HEK293 (cell line): ENCODE data around the gene APOBEC3B.

Source experiments
- CTCF ChIA-PET: fragments of 350-600 bp; formaldehyde crosslinking; extraction: SDS; loops from one replicate; lab custom pipeline; 2021; ENCODE audit warnings: antibody characterized with exemption; lab: Yijun Ruan, JAX
- POLR2A ChIA-PET: fragments of 300-600 bp; formaldehyde crosslinking; extraction: SDS; loops from one replicate; lab custom pipeline; 2020; ENCODE audit warnings: antibody characterized with exemption, inconsistent platforms; lab: Yijun Ruan, JAX
- H3K27ac ChIP-seq: fragments of 200-500 bp; sonication (Bioruptor generic); 2 replicates; pipeline ENCODE4 v1.5.1; 2014; ENCODE audit warnings: low read depth, low read length, control low read depth, inconsistent platforms; ENCODE audit errors: extremely low read depth
- H3K36me3 ChIP-seq, 2 experiments: fragments of 200-500 bp in 1 of 2; sonication (Bioruptor generic) in 1 of 2; 1 replicate in 1 of 2; 2 replicates in 1 of 2; pipeline ENCODE4 v1.5.1; 2014 to 2017; ENCODE audit warnings: inconsistent platforms in 2 of 2, low read length in 2 of 2; ENCODE audit not compliant: control insufficient read depth in 2 of 2, insufficient read depth in 1 of 2
- H3K4me1 ChIP-seq: fragments of 200-500 bp; sonication (Bioruptor generic); 2 replicates; pipeline ENCODE4 v1.5.1; 2014; ENCODE audit warnings: mild to moderate bottlenecking, low read length, inconsistent platforms; ENCODE audit not compliant: control insufficient read depth, insufficient read depth
- H3K4me3 ChIP-seq: 2 replicates; pipeline ENCODE4 v1.5.1; 2011; ENCODE audit warnings: low read depth, mild to moderate bottlenecking, control low read depth, low read length, moderate library complexity
- H3K9me3 ChIP-seq: fragments of 200-500 bp; sonication (Bioruptor generic); 2 replicates; pipeline ENCODE4 v1.5.1; 2014; ENCODE audit warnings: low read depth, low read length, inconsistent platforms; ENCODE audit not compliant: control insufficient read depth, insufficient read depth
- EGR2 ChIP-seq: fragments of 450-650 bp; formaldehyde crosslinking; IDR thresholded peaks from 2 replicates; pipeline ENCODE4 v1.5.1; 2016; ENCODE audit warnings: low read depth, missing biosample characterization, missing genetic modification characterization
- GFI1B ChIP-seq: fragments of 450-650 bp; formaldehyde crosslinking; IDR thresholded peaks from 2 replicates; pipeline ENCODE4 v1.5.1; 2016; ENCODE audit warnings: missing biosample characterization, missing genetic modification characterization
- GLIS1 ChIP-seq: fragments of 450-650 bp; formaldehyde crosslinking; IDR thresholded peaks from 2 replicates; pipeline ENCODE4 v1.5.1; 2016; ENCODE audit warnings: missing biosample characterization, missing genetic modification characterization
- IKZF3 ChIP-seq: fragments of 450-650 bp; IDR thresholded peaks from 2 replicates; pipeline ENCODE4 v1.5.0; 2018; ENCODE audit warnings: missing biosample characterization, mild to moderate bottlenecking, missing genetic modification characterization, moderate library complexity
- KLF7 ChIP-seq: fragments of 450-650 bp; formaldehyde crosslinking; IDR thresholded peaks from 2 replicates; pipeline ENCODE4 v1.5.1; 2016; ENCODE audit warnings: missing biosample characterization, missing genetic modification characterization, borderline replicate concordance
- PBX3 ChIP-seq: sonication (generic); formaldehyde crosslinking; IDR thresholded peaks from 2 replicates; pipeline ENCODE4 v1.8.1; 2022; ENCODE audit warnings: mild to moderate bottlenecking, moderate library complexity, missing genetic modification reagents
- RBAK ChIP-seq: fragments of 450-650 bp; formaldehyde crosslinking; IDR thresholded peaks from 2 replicates; pipeline ENCODE4 v1.5.1; 2016; ENCODE audit warnings: missing biosample characterization, missing genetic modification characterization
- SP3 ChIP-seq: fragments of 450-650 bp; formaldehyde crosslinking; IDR thresholded peaks from 2 replicates; pipeline ENCODE4 v1.5.1; 2016; ENCODE audit warnings: missing biosample characterization, missing genetic modification characterization
- SP7 ChIP-seq: fragments of 450-650 bp; formaldehyde crosslinking; IDR thresholded peaks from 2 replicates; pipeline ENCODE4 v1.5.1; 2016; ENCODE audit warnings: missing biosample characterization, missing genetic modification characterization
- WT1 ChIP-seq: fragments of 450-650 bp; formaldehyde crosslinking; IDR thresholded peaks from 2 replicates; pipeline ENCODE4 v1.5.1; 2016; ENCODE audit warnings: missing biosample characterization, missing genetic modification characterization
- ZBTB17 ChIP-seq: fragments of 450-650 bp; formaldehyde crosslinking; IDR thresholded peaks from 2 replicates; pipeline ENCODE4 v1.5.1; 2016; ENCODE audit warnings: missing biosample characterization, missing genetic modification characterization
- ZBTB44 ChIP-seq: fragments of 450-650 bp; IDR thresholded peaks from 2 replicates; pipeline ENCODE4 v1.5.1; 2018; ENCODE audit warnings: missing biosample characterization, mild to moderate bottlenecking, missing genetic modification characterization
- ZBTB7A ChIP-seq: fragments of 450-650 bp; formaldehyde crosslinking; IDR thresholded peaks from 2 replicates; pipeline ENCODE4 v1.5.1; 2016; ENCODE audit warnings: low read depth, missing biosample characterization, missing genetic modification characterization
- ZNF138 ChIP-seq: fragments of 450-650 bp; formaldehyde crosslinking; IDR thresholded peaks from 2 replicates; pipeline ENCODE4 v1.5.1; 2016; ENCODE audit warnings: missing biosample characterization, missing genetic modification characterization, borderline replicate concordance
- ZNF140 ChIP-seq: fragments of 450-650 bp; formaldehyde crosslinking; IDR thresholded peaks from 2 replicates; pipeline ENCODE4 v1.5.1; 2016; ENCODE audit warnings: missing biosample characterization, missing genetic modification characterization
- ZNF155 ChIP-seq: fragments of 450-650 bp; formaldehyde crosslinking; IDR thresholded peaks from 2 replicates; pipeline ENCODE4 v1.5.1; 2016; ENCODE audit warnings: missing biosample characterization, missing genetic modification characterization
- ZNF2 ChIP-seq: fragments of 450-650 bp; formaldehyde crosslinking; IDR thresholded peaks from 2 replicates; pipeline ENCODE4 v1.5.1; 2016; ENCODE audit warnings: missing biosample characterization, missing genetic modification characterization
- ZNF202 ChIP-seq: fragments of 450-650 bp; formaldehyde crosslinking; IDR thresholded peaks from 2 replicates; pipeline ENCODE4 v1.5.1; 2016; ENCODE audit warnings: missing biosample characterization, missing genetic modification characterization, borderline replicate concordance
- ZNF211 ChIP-seq: fragments of 450-650 bp; formaldehyde crosslinking; IDR thresholded peaks from 2 replicates; pipeline ENCODE4 v1.5.1; 2016; ENCODE audit warnings: low read depth, missing biosample characterization, missing genetic modification characterization
- ZNF341 ChIP-seq: fragments of 450-650 bp; formaldehyde crosslinking; IDR thresholded peaks from 2 replicates; pipeline ENCODE4; 2016; ENCODE audit warnings: low read depth, missing biosample characterization, missing genetic modification characterization
- ZNF510 ChIP-seq: fragments of 450-650 bp; formaldehyde crosslinking; IDR thresholded peaks from 2 replicates; pipeline ENCODE4 v1.5.1; 2018; ENCODE audit warnings: mild to moderate bottlenecking, missing genetic modification characterization, missing biosample characterization; ENCODE audit not compliant: insufficient replicate concordance
- ZNF558 ChIP-seq: fragments of 450-650 bp; formaldehyde crosslinking; IDR thresholded peaks from 2 replicates; pipeline ENCODE4 v1.5.1; 2016; ENCODE audit warnings: missing biosample characterization, missing genetic modification characterization
- ZNF596 ChIP-seq: fragments of 450-650 bp; IDR thresholded peaks from 2 replicates; pipeline ENCODE4 v1.5.0; 2018; ENCODE audit warnings: missing biosample characterization, mild to moderate bottlenecking, missing genetic modification characterization, moderate library complexity
- ZNF624 ChIP-seq: fragments of 450-650 bp; formaldehyde crosslinking; IDR thresholded peaks from 2 replicates; pipeline ENCODE4 v1.5.1; 2017; ENCODE audit warnings: missing biosample characterization, missing genetic modification characterization
- ZNF747 ChIP-seq: fragments of 450-650 bp; formaldehyde crosslinking; IDR thresholded peaks from 2 replicates; pipeline ENCODE4 v1.5.1; 2016; ENCODE audit warnings: missing biosample characterization, missing genetic modification characterization
- ZNF768 ChIP-seq: fragments of 450-650 bp; formaldehyde crosslinking; IDR thresholded peaks from 2 replicates; pipeline ENCODE4 v1.5.1; 2018; ENCODE audit warnings: missing biosample characterization, mild to moderate bottlenecking, missing genetic modification characterization
- TF ChIP-seq, protein P1 (sequence below): fragments of 450-650 bp; formaldehyde crosslinking; IDR thresholded peaks from 2 replicates; pipeline ENCODE4 v1.5.1; 2016; ENCODE audit warnings: missing biosample characterization, missing genetic modification characterization
- TF ChIP-seq, protein P2 (sequence below): fragments of 450-650 bp; formaldehyde crosslinking; IDR thresholded peaks from 2 replicates; pipeline ENCODE4 v1.5.1; 2017; ENCODE audit warnings: missing biosample characterization, mild to moderate bottlenecking, missing genetic modification characterization, moderate library complexity
- TF ChIP-seq, protein P3 (sequence below): fragments of 450-650 bp; formaldehyde crosslinking; IDR thresholded peaks from 2 replicates; pipeline ENCODE4 v1.5.1; 2016; ENCODE audit warnings: missing biosample characterization, missing genetic modification characterization
- TF ChIP-seq, protein P4 (sequence below): fragments of 450-650 bp; formaldehyde crosslinking; optimal IDR thresholded peaks from 2 replicates; pipeline ENCODE3; 2016; ENCODE audit warnings: missing biosample characterization, mild to moderate bottlenecking, missing genetic modification characterization

APOBEC3B gene

DNA sequence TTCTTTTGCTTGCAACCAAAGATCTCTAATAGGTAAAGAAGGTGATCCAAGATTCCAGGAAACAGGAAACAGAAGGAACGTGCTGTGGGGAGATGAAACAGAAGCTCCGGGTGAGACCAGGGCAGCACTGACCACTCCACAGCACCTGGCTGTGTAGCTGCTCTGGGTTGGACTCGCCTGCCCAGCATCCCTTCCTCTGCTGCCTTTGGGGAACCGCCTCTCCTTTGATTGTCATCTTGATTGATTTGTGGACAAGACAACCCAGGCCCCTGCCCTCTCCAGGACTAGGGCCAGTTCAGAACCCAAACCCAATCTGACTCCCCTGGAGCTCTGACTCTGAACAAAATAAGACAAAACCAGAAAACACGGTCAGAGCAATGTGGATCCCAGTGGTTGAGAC, 39.4 kb upstream of the APOBEC3B start:
- no peaks in the 10 kb centered on the region for H3K4me1 ChIP-seq

DNA sequence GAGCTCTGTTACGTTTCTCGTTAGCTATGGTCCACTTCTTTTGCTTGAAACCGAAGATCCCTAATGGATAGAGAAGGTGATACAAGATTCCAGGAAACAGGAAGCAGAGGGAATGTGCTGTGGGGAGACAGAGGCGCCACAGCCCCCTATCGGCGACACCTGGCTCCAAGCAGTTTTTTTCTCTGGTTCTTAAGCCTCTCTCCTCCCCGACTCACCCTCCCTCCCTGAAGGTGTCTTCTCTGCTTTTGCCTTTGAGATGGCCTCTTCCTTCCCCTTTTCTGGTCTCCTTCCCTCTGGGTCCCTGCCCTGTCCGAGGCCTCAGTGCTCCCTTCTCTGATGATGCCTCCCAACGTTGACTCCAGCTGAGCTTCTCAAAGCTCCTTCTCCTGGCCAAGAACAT, 38.9 kb upstream of the APOBEC3B start:
- H3K27ac ChIP-seq: no peak overlapping the region
- ChIA-PET CTCF (interaction anchor here (0.6 to 1.2 kb wide), 6 partner anchors 15 to 163 kb away, joined by 3 to 7 read pairs (median 4); no protein-coding TSS in a partner anchor), POLR2A (no interaction called here)

More for the DNA sequence above, 39.4 kb upstream of the APOBEC3B start:
- Histone ChIP-seq H3K4me3 (no peak overlapping the region), H3K27ac (no peak overlapping the region), H3K36me3 (no peaks in the 10 kb centered on the region), H3K9me3 (no peaks in the 10 kb centered on the region)
- ChIA-PET POLR2A (no interaction called here), CTCF (interaction anchor here (0.6 to 1.2 kb wide), 8 partner anchors 15 to 163 kb away, joined by 3 to 7 read pairs (median 4); no protein-coding TSS in a partner anchor)
- TF ChIP-seq ZNF211 (tag by site-specific recombination): no peak
- TF ChIP-seq, protein P1, sequence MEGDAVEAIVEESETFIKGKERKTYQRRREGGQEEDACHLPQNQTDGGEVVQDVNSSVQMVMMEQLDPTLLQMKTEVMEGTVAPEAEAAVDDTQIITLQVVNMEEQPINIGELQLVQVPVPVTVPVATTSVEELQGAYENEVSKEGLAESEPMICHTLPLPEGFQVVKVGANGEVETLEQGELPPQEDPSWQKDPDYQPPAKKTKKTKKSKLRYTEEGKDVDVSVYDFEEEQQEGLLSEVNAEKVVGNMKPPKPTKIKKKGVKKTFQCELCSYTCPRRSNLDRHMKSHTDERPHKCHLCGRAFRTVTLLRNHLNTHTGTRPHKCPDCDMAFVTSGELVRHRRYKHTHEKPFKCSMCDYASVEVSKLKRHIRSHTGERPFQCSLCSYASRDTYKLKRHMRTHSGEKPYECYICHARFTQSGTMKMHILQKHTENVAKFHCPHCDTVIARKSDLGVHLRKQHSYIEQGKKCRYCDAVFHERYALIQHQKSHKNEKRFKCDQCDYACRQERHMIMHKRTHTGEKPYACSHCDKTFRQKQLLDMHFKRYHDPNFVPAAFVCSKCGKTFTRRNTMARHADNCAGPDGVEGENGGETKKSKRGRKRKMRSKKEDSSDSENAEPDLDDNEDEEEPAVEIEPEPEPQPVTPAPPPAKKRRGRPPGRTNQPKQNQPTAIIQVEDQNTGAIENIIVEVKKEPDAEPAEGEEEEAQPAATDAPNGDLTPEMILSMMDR (tag by site-specific recombination): no peak
- no peak for TF ChIP-seq ZNF510 (tag by site-specific recombination)
- TF ChIP-seq EGR2 (tag by site-specific recombination): no peak
- no peak for TF ChIP-seq ZNF747
- no peak for TF ChIP-seq ZBTB7A
- TF ChIP-seq ZNF202: no peak
- TF ChIP-seq ZBTB44: no peak
- no peak for TF ChIP-seq ZNF596
- TF ChIP-seq PBX3 (CRISPR knock-in tag): no peak
- TF ChIP-seq KLF7 (tag by site-specific recombination): no peak
- TF ChIP-seq ZNF768 (tag by site-specific recombination): no peak
- TF ChIP-seq ZNF138: no peak
- TF ChIP-seq ZNF341: no peak
- TF ChIP-seq ZNF558 (tag by site-specific recombination): no peak

More for the DNA sequence above, 38.9 kb upstream of the APOBEC3B start:
- Histone ChIP-seq H3K4me3 (no peak overlapping the region), H3K9me3 (no peaks in the 10 kb centered on the region)
- TF ChIP-seq ZBTB17 (tag by site-specific recombination) (no peak), GLIS1 (tag by site-specific recombination) (no peak), SP7 (tag by site-specific recombination) (no peak), ZNF2 (tag by site-specific recombination) (no peak), GFI1B (tag by site-specific recombination) (no peak), WT1 (tag by site-specific recombination) (no peak), ZNF624 (tag by site-specific recombination) (no peak), SP3 (tag by site-specific recombination) (no peak), RBAK (tag by site-specific recombination) (no peak), ZNF211 (tag by site-specific recombination) (no peak), ZNF155 (tag by site-specific recombination) (no peak), IKZF3 (no peak), ZNF140 (no peak)
- TF ChIP-seq, protein P2, sequence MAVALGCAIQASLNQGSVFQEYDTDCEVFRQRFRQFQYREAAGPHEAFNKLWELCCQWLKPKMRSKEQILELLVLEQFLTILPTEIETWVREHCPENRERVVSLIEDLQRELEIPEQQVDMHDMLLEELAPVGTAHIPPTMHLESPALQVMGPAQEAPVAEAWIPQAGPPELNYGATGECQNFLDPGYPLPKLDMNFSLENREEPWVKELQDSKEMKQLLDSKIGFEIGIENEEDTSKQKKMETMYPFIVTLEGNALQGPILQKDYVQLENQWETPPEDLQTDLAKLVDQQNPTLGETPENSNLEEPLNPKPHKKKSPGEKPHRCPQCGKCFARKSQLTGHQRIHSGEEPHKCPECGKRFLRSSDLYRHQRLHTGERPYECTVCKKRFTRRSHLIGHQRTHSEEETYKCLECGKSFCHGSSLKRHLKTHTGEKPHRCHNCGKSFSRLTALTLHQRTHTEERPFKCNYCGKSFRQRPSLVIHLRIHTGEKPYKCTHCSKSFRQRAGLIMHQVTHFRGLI (tag by site-specific recombination): no peak
- TF ChIP-seq, protein P3, sequence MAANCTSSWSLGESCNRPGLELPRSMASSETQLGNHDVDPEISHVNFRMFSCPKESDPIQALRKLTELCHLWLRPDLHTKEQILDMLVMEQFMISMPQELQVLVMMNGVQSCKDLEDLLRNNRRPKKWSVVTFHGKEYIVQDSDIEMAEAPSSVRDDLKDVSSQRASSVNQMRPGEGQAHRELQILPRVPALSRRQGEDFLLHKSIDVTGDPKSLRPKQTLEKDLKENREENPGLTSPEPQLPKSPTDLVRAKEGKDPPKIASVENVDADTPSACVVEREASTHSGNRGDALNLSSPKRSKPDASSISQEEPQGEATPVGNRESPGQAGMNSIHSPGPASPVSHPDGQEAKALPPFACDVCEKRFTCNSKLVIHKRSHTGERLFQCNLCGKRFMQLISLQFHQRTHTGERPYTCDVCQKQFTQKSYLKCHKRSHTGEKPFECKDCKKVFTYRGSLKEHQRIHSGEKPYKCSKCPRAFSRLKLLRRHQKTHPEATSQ (tag by site-specific recombination): no peak
- TF ChIP-seq, protein P4, sequence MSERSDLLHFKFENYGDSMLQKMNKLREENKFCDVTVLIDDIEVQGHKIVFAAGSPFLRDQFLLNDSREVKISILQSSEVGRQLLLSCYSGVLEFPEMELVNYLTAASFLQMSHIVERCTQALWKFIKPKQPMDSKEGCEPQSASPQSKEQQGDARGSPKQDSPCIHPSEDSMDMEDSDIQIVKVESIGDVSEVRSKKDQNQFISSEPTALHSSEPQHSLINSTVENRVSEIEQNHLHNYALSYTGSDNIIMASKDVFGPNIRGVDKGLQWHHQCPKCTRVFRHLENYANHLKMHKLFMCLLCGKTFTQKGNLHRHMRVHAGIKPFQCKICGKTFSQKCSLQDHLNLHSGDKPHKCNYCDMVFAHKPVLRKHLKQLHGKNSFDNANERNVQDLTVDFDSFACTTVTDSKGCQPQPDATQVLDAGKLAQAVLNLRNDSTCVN (tag by site-specific recombination): no peak
- TF ChIP-seq, all 188 proteins: peak for 0
- Histone ChIP-seq H3K36me3 (no peaks in the 10 kb centered on the region), H3K4me1 (no peaks in the 10 kb centered on the region)
